ENCODE measurements around the gene CPA5. TPM values are rescaled to one million over a fixed set of nuclear protein-coding genes. Genes with fewer than 3 reads are reported as not detected.

Gene CPA5, protein sequence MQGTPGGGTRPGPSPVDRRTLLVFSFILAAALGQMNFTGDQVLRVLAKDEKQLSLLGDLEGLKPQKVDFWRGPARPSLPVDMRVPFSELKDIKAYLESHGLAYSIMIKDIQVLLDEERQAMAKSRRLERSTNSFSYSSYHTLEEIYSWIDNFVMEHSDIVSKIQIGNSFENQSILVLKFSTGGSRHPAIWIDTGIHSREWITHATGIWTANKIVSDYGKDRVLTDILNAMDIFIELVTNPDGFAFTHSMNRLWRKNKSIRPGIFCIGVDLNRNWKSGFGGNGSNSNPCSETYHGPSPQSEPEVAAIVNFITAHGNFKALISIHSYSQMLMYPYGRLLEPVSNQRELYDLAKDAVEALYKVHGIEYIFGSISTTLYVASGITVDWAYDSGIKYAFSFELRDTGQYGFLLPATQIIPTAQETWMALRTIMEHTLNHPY
- not detected in 2 replicates for total RNA-seq

DNA sequence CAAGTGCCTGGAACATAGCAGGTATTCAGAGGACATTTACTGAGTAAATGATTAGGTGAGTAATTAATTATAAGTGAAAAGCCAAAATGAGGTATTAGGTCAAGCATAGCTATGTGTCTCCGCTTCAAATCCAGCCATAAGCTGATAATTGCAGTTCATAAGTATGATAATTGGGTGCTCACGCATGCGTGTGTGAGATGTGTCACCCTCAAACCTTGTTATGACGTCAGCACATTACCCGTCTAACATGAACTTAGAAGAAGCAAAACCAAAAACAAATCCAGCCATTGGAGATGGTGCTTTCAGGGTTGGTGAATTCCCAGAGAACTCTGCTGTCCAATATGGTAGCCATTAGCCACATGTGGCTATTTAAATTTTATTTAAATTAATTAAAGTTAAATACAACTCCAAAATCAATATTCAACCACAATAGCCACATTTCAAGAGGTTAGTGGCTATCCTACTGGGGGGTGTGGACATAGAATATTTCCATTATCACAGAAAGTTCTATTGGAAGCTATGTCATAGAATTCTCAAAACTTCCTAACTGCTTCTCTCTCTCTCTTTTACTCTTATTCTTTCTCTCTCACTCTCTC lies at the start of gene CPA5:
Gene CPA5 (plus strand): TSS at position 546 of the 596 bp plus-strand sequence. CDS start 1,670 bp downstream, outside the sequence.

DNA sequence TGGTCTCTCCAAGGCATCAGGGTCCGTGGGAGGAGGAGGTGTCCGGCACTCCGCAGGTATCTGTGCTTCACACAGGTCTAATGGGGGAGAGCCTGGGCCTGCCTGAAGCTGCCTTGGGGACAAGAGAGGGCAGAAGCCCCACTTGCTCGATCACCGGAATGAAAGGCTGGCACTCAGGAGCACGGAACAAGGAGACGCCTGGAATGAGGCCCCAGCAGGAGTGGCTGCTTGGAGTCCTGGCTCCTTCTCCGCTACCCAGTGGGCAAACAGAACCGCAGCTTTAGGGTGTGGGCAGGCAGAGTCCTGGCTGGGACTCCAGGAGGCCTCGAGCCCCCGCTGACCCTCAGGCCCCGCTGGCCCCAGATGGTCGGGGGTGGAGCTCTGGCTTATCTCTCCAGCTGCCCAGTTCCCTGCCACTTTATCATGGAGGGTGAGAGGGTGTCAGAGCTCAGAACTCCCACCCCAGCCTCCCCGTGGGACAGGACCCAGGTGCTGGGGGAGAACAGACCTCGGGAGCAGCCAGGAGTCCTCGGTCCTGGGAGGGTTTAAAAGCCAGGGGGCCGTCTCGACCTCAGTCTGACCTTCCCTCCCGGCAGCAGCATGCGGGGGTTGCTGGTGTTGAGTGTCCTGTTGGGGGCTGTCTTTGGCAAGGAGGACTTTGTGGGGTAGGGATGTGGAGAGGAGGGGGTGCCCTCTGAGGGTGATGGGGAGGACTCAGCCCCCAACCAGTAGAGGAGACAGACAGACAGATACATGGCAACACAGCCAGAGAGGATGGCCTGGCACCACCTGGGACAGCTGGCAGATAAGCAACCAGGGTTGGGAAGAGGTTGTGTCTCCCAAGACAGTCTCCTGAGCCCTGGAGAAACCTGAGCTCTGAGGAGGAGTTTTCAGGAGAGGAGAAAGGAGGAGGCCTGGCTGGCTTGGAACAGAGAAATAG lies 35.6 kb downstream of the CPA5 start, which contains the start of gene CPA1:
Gene CPA1 (plus strand): TSS at position 574 of the 940 bp plus-strand sequence. CDS start 27 bp downstream, at position 601.

Other genes with a start within 250 kb of the CPA5 start
- 4.4 and 8.7 TPM in 2 replicates for gene TMEM209, start 139.4 kb upstream of the CPA5 start, total RNA-seq
- gene SSMEM1, start 137.0 kb upstream of the CPA5 start, total RNA-seq, result not detected in 2 replicates
- gene CPA2, start 78.0 kb upstream of the CPA5 start, total RNA-seq, result not detected in 2 replicates
- gene CPA4, start 51.7 kb upstream of the CPA5 start, total RNA-seq, result 0.25 TPM in 1 of 2 replicates, not detected in the other
- gene CPA1, start 35.7 kb downstream of the CPA5 start, total RNA-seq, result not detected in 2 replicates
- 6.5 and 9.8 TPM in 2 replicates for gene CEP41, start 96.2 kb downstream of the CPA5 start, total RNA-seq
- 1.1 and 3.2 TPM in 2 replicates for gene MEST, start 147.3 kb downstream of the CPA5 start, total RNA-seq